Tibial nerve (tissue), 4 donors: ENCODE results near the gene COL25A1.

Experiments
- CTCF ChIP-seq, 5 experiments: fragments of 200-600 bp in 3 of 5; fragments of 450-650 bp in 2 of 5; sonication (generic) in 3 of 5; IDR thresholded peaks; one replicate each; pipeline ENCODE4 v1.5.1; 2016 to 2019; ENCODE audit warnings: antibody characterized with exemption in 5 of 5, mild to moderate bottlenecking in 3 of 5, moderate library complexity in 2 of 5
- EP300 ChIP-seq, 2 donors: sonication (generic); formaldehyde crosslinking; IDR thresholded peaks; one replicate each; pipeline ENCODE4 v1.6.1; 2017; ENCODE audit warnings: antibody characterized with exemption in 2 of 2, mild to moderate bottlenecking in 1 of 2

DNA sequence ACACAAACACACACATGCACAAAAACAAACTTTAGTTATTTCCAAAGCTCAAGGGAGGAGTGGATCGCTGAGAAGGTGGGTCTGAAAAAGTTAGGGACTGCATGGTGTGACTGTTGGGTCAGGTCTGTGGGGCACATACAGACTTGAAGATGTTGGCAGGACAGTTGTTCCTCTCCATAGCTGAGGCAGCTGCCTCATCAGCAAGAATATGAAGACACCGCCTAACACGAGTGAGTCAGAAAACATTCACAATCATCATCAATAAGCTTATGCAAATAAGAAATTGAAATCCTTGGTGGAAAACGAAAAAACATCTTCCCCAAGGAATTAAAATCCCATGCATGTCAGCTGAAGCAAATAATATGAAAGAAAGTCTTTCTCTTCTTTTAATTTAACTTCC, 148.0 kb downstream of the COL25A1 start:
- no peak for TF ChIP-seq EP300 (IDR thresholded peaks at IDR 0.05)
- no peak for TF ChIP-seq CTCF (IDR thresholded peaks at IDR 0.05)
